Pons (tissue), 1 donor: ENCODE results near the gene POMZP3.
"Not testable (repeated sequence)": the region's sequence is repeated elsewhere in the genome, so short reads cannot be mapped to it uniquely, and the experiment has no call there.

Source experiments
- DNase-seq: peaks from one replicate; pipeline ENCODE4 v3.0.0-alpha.2; 2016; ENCODE audit warnings: low spot score

POMZP3 gene

DNA sequence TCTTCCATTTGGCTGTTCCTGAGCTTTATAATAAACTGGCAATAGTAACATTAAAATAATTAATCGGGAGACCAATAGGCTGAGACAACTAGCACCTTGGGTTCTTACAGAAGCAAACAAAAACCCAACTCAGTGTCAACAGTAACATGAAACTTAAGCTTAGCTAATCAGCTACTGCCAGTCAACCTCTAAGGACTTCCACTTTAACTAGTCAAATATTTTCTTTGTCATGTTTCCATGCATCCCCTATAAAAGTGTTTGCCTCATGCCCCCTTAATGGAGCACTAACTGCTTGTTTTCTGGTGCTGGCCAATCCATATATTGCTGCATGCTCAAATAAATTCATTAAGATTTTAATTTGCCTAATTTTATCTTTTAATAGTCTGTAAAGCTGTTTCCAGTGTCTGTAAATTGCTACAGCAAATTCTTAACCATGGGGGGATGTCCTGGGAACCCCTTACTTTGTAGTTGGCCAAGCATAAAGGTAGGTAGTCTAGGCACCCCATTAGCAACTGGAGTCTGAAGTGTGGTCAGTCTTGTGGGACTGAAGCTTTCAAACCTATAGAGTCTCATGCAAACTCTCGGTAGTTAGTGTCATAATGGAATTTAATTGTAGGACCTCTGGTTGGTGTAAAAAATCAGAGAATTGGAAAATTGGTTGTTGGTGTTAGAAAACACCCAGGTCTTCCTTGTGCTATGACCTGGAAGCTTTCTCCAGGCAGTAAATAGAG is 40.3 kb downstream of the POMZP3 start:
- DNase-seq, result not testable (repeated sequence)

DNA sequence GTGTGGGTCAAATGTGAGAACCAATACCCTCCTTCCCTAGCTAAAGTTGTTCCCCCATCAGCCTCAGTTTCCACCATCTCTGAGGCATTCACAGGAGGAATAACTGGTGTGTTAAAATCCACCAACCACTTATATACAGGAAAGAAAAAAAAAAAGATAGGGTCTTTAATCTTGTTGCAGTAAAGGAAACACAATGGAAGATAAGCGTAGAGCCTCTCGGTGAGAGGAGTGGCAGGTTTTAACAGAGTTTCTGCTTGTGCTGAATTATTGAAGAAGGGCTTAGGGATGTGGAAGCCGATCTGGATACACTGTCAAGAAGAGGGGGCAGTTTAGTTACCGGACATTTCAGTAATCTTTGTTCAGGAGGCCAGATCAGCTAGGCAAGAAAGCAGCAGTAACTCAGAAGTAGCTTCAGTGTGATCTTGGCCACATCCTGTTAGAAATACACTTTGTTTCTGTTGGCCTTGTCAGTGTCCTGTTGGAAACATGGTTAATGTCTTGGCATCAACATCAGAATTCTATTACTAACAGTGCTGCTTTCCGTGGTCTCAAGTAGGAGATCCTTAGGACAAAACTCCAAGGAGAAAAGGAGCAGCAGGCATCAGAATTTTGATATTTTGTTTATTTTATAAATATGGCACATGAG is 43.3 kb downstream of the POMZP3 start:
- peak; percentile 22 for DNase-seq

DNA sequence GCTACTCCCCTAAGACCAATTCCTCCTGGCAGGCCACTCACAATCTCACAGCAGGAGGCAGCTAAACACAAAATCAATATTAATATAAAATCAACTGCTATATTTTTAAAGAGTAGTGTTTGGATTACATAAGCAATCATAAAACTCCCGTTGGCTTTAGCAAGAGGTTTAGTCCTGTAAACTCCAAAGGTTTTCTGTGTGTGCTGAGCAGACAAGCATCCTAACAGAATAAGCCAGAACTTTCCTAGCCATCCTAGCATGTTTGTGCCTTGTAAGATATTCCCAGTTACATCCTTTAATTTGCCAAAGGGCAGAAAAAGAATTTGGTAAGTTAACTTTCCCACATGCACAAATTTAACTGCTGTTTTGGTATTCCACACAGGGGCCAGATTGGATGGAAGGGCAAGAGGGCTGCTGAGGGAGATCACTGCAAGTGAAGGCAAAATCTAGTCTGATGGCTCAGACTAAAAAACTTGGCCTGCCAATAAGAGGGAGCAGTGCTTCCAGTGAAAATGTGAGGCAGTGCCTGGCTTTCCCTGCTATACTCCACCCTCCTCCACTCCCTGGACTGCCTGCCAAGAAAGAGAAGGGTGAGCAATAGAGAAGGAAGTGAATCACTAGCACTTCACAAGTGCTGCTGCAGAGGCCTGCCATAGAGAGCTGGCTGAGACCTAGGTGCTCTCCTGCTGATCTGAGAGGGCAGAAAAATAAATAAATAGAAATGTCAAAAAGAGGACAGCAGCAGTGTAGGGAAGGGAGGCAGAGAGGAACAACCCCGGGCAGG is 44.0 kb downstream of the POMZP3 start:
- peak; percentile 83 for DNase-seq

DNA sequence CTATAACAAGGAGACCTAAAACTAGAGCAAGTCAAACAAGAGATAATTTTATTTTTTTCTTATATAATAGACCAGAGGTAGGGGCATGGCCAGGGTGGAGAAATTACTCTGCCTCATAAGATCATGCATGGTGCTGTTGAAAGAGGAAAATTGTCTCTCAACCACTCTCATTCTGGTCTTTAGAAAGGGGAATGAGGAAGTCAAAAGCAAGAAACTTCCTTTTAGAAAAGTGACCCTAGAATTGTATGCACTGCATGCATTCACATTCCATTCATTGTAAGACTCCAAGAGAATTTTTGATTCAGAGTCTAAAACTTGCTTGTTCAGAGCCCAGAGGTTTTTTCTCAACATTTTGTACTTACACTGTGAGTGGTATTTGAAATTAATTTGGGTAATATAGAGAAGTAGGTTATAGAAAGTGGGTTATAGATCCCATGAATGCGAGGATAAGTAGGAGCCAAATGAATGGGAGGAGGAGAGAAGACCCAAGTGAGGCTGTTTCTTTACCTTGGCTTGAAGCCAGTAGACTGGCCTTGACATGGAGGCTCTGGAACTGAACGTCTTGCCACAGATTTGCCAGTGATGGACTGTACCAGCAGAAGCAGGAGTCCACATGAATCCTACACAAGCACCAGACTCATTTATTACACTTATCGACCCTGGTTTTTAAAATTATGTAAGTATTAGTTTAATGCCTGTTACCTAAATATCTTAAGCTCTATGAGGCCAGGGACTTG is 51.0 kb downstream of the POMZP3 start:
- DNase-seq, result not testable (repeated sequence)

DNA sequence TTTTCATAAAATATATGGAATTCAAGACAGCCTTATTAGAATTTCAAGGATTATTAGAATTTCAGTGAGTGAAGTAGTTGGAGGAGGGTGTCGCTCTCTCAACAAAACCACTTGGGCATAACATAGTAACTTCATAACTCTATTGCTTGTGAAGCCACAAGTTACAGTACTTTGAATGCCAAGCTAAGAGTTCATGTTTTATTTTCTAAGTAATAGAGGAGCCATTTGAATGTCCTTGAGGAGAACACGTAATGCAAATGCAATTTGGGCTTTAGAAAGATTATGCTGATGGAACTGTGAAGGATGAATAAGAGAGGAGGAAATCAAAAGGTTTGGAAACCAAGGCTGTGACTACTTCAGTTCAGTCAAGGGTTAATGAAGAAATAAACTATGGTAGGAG is 51.6 kb downstream of the POMZP3 start:
- not testable (repeated sequence) for DNase-seq

DNA sequence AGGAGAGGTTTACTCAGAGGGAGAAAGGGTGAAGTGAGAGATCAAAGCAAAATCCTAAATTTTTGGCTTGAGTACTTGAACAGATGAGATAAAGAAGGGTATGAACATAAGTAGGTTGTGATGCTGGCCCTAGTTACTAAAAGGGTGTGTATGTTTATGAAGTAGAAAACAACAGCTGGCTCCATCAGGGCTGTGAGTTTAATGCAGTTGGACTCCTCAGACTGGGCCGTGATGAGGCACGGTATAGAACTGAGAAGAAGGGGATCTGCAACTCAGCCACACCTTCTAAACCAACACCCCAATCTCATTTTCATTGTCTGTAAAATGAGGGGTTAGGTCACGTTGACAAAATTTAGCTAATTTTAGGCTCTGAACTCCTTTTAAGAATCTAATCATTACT is 54.8 kb downstream of the POMZP3 start:
- DNase-seq, result not testable (repeated sequence)

DNA sequence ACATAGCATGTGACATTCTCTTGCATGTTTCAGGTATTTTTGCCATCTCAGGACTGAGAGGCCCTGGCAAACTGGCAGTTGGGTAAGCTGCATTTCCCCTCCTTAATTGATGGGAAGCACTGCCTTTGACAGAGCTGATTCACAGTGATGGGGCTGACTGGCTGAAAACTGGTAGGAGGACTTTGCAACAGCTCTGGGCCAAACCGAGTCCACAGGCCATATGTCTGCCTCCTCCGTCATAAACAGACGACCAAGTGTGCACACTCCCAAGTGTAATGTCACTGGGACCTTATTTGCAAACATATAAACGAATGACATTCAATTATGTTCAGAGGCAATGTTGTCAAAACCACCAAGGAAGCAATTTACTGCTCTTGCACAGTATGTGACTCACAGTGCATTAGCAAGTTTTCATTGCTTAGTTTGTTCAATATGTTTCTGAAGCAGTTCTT is 56.7 kb downstream of the POMZP3 start:
- DNase-seq, result not testable (repeated sequence)

DNA sequence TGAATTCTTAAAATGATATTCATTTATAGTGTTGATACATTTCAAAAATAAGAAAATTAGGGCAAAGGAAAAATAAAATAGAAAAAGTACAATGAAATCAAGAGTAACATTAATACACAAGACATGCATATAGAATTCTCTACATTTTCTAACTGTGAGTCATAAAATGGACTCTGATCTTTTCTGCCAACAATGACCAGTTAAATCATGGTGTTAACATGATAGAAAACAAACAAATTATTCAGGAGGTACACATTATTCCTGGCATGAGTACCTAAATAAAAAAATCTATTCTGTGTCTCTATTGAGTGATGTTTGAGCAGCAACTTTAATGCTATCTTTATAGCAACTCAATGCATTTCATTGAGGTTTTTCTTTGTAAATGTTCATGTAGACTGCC is 58.3 kb downstream of the POMZP3 start:
- not testable (repeated sequence) for DNase-seq

DNA sequence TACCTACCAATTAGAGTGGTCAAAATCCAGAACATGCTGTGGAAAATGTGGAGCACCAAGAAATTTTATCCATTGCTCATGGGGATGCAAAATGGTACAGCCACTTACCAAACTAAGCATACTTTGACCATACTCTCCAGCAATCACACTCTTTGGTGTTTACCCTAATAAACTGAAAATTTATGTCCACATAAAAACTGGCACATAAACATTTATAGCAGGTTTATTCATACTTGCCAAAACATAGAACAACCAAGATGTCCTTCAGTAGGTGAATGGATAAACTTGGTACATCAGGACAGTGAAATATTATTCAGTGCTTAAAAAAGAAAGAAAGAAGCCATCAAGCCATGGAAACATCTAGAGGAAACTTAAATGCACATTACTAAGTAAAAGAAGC is 59.3 kb downstream of the POMZP3 start:
- DNase-seq, result not testable (repeated sequence)

DNA sequence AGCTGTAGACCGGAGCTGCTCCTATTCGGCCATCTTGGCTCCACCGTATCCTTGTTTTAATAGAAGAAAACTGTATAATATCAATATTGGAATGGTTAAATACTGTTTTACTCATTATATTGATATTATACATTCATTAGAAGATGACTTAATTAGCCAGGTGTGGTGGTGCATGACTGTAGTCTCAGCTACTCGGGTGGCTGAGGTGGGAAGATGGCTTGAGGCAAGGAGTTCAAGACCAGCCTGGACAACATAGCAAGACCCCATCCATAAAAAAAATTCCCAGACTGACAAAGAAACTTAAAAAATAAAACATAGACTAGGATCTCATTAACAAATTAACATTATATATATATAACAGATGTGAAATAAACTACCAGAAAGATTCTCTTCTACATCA is 59.8 kb downstream of the POMZP3 start:
- not testable (repeated sequence) for DNase-seq

DNA sequence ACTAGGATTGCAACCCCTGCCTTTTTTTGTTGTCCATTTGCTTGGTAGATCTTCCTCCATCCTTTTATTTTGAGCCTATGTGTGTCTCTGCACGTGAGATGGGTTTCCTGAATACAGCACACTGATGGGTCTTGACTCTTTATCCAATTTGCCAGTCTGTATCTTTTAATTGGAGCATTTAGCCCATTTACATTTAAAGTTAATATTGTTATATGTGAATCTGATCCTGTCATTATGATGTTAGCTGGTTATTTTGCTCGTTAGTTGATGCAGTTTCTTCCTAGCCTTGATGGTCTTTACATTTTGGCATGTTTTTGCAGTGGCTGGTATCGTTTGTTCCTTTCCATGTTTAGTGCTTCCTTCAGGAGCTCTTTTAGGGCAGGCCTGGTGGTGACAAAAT is 62.1 kb downstream of the POMZP3 start:
- DNase-seq, result not testable (repeated sequence)

DNA sequence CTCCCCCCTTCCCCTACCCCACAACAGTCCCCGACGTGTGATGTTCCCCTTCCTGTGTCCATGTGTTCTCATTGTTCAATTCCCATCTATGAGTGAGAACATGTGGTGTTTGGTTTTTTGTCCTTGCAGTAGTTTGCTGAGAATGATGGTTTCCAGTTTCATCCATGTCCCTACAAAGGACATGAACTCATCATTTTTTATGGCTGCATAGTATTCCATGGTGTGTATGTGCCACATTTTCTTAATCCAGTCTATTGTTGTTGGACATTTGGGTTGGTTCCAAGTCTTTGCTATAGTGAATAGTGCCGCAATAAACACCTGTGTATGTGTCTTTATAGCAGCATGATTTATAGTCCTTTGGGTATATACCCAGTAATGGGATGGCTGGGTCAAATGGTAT is 65.7 kb downstream of the POMZP3 start:
- not testable (repeated sequence) for DNase-seq

DNA sequence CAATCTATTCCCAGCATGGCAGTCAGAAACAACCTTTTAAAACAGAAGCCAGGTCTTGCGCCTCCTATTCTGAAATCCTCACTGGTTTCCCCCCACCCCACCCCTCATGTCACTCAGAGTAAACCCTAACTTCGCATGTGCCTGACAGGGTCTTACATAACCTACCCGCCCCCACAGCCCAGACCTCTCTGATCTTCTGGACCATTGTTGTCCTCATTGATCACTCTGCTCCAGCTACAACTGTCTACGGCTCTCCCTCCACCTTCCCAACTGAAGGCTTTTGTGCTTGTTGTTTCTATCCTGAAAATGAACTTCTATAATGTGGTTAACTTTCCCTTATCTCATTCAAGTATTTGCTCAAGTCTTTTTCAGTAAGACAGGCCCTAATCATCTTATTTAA is 66.9 kb downstream of the POMZP3 start:
- not testable (repeated sequence) for DNase-seq
